Measurements from ENCODE around the gene DPH2. TPM values are rescaled to one million over a fixed set of nuclear protein-coding genes. Genes with fewer than 3 reads are reported as not detected.

Gene DPH2
- total RNA-seq, 4 donors from 2014 or later = 13.1 to 29.4 (median 17.1) TPM

DNA sequence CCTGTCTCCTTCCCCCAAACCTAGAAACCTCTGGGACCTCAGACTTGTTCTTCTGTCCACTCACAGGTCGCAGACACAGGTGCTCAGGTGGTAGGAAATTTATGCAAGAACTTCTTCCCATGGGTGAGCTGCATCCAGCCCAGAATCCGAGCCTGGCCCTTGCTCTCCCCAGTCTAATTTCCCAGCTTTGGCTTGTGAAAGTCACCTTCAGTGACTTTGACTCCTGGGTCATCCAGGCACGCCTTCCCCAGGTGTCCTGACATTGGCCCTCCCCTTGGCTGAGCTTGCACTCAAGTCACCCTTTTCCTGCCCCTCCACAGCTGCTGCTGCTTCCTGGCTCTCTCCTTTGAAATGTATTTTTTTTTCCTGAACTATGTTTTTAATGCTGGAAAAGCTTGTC is 16.4 kb upstream of the DPH2 start:
- H3K9me3 ChIP-seq = no peaks in the 10 kb centered on the region
- DNase-seq = no peak
- no peaks in the 10 kb centered on the region for H3K27me3 ChIP-seq
- TF ChIP-seq POLR2AphosphoS5 (IDR thresholded peaks at IDR 0.05) (no peak), POLR2A (IDR thresholded peaks at IDR 0.05) (no peak), EP300 (IDR thresholded peaks at IDR 0.05; ENCODE audit: low read depth) (no peak)
- WGBS, 2 donors (ENCODE audit: low coverage in 1 of 2) = 86 to 100% methylated on average over 2 to 3 of the region's 3 CpGs
- intact Hi-C loops (cut with DNase I; ENCODE audit: low total_unique reads) = no loop called here
- in situ Hi-C loops (cut with MboI; ENCODE audit: low pct_ligation_motif_present in 1 of 4, low pct_unique_long_range_greater_than_20kb in 1 of 4, low sequenced_read_pairs in 3 of 4) = no loop called here
- H3K4me3 ChIP-seq = no peak overlapping the region
- H3K36me3 ChIP-seq = peaks cover 0 to 6% (median 0%) of the 10 kb centered on the region in 4 donors
- H3K27ac ChIP-seq = no peak overlapping the region
- H3K4me1 ChIP-seq = peaks cover 3 to 8% (median 3%) of the 10 kb centered on the region in 4 donors

DNA sequence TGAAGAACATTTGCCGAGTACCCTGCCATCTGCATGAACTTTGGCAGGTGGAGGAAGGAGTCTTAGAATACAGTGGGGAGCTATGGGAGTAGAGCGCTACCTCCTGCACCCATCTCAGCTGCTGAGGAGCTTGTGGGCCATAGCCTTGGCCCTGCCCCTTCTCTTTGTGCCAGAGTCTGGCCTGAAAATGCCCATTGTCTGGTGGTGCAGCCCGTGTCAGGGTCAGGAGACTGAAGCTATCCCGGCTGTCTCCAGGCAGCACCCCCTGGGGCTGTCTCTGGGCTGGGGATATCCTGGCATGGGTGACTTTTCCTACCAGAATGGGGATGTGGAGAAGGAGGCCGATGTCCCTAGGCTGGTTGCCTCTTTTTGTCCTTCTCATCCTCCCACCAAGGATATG is 15.8 kb upstream of the DPH2 start:
- TF ChIP-seq EP300 (IDR thresholded peaks at IDR 0.05; ENCODE audit: low read depth) = no peak
- no peak overlapping the region for H3K27ac ChIP-seq
- no peak overlapping the region for H3K4me3 ChIP-seq
- H3K27me3 ChIP-seq = no peaks in the 10 kb centered on the region
- peaks cover 0 to 1% (median 0%) of the 10 kb centered on the region in 4 donors for H3K4me1 ChIP-seq
- H3K36me3 ChIP-seq = peaks cover 0 to 8% (median 0%) of the 10 kb centered on the region in 4 donors
- no peaks in the 10 kb centered on the region for H3K9me3 ChIP-seq
- intact Hi-C loops (cut with DNase I; ENCODE audit: low total_unique reads) (no loop called here), in situ Hi-C loops (cut with MboI; ENCODE audit: low pct_ligation_motif_present in 1 of 4, low pct_unique_long_range_greater_than_20kb in 1 of 4, low sequenced_read_pairs in 3 of 4) (no loop called here)
- 90% methylated on average over 5 of the region's 5 CpGs; no CpG with 5 or more reads in 1 of the 2 donors for WGBS, 2 donors (ENCODE audit: low coverage in 1 of 2)
- no peak for DNase-seq

DNA sequence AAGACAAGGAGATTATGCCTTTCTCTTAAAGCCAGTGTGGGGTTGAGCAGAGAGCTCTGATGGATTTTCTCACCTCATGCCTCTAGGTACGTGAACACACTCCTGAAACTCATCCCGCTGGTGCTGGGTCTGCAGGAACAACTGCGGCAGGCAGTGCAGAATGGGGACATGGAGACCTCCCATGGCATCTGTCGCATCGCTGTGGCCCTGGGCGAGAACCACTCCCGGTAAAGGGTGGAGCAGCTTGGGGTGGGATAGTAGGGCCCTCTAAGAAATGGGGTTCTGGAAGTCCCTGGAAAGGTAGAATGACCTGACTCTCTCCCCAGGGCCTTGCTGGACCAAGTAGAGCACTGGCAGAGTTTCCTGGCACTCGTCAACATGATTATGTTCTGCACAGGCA is 13.6 kb upstream of the DPH2 start:
- DNase-seq = no peak
- Histone ChIP-seq H3K4me3 (no peak overlapping the region), H3K36me3 (peaks cover 0 to 14% (median 0%) of the 10 kb centered on the region in 4 donors), H3K27me3 (no peaks in the 10 kb centered on the region), H3K4me1 (no peaks in the 10 kb centered on the region), H3K9me3 (no peaks in the 10 kb centered on the region), H3K27ac (no peak overlapping the region)
- intact Hi-C loops (cut with DNase I; ENCODE audit: low total_unique reads) (no loop called here), in situ Hi-C loops (cut with MboI; ENCODE audit: low pct_ligation_motif_present in 1 of 4, low pct_unique_long_range_greater_than_20kb in 1 of 4, low sequenced_read_pairs in 3 of 4) (no loop called here)
- 96% methylated on average over 8 of the region's 8 CpGs; no CpG with 5 or more reads in 1 of the 2 donors for WGBS, 2 donors (ENCODE audit: low coverage in 1 of 2)
- TF ChIP-seq EP300 (IDR thresholded peaks at IDR 0.05; ENCODE audit: low read depth) (no peak), POLR2AphosphoS5 (IDR thresholded peaks at IDR 0.05) (no peak)
- TF ChIP-seq, protein P1, sequence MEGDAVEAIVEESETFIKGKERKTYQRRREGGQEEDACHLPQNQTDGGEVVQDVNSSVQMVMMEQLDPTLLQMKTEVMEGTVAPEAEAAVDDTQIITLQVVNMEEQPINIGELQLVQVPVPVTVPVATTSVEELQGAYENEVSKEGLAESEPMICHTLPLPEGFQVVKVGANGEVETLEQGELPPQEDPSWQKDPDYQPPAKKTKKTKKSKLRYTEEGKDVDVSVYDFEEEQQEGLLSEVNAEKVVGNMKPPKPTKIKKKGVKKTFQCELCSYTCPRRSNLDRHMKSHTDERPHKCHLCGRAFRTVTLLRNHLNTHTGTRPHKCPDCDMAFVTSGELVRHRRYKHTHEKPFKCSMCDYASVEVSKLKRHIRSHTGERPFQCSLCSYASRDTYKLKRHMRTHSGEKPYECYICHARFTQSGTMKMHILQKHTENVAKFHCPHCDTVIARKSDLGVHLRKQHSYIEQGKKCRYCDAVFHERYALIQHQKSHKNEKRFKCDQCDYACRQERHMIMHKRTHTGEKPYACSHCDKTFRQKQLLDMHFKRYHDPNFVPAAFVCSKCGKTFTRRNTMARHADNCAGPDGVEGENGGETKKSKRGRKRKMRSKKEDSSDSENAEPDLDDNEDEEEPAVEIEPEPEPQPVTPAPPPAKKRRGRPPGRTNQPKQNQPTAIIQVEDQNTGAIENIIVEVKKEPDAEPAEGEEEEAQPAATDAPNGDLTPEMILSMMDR (IDR thresholded peaks at IDR 0.05) = no peak

GRCh38 chr1:43957407-43958040 is 12.3 kb upstream of the DPH2 start:
- Histone ChIP-seq H3K36me3 (peaks cover 0 to 14% (median 0%) of the 10 kb centered on the region in 4 donors), H3K27ac (no peak overlapping the region), H3K4me1 (no peaks in the 10 kb centered on the region), H3K27me3 (no peaks in the 10 kb centered on the region), H3K4me3 (no peak overlapping the region), H3K9me3 (no peaks in the 10 kb centered on the region)
- intact Hi-C loops (cut with DNase I; ENCODE audit: low total_unique reads) (no loop called here), in situ Hi-C loops (cut with MboI; ENCODE audit: low pct_ligation_motif_present in 1 of 4, low pct_unique_long_range_greater_than_20kb in 1 of 4, low sequenced_read_pairs in 3 of 4) (no loop called here)
- WGBS, 2 donors (ENCODE audit: low coverage in 1 of 2) = 88% methylated on average over 6 of the region's 7 CpGs; no CpG with 5 or more reads in 1 of the 2 donors
- TF ChIP-seq, protein P1 (IDR thresholded peaks at IDR 0.05) = no peak
- no peak for TF ChIP-seq POLR2AphosphoS5 (IDR thresholded peaks at IDR 0.05)
- no peak for TF ChIP-seq POLR2A (IDR thresholded peaks at IDR 0.05)
- TF ChIP-seq EP300 (IDR thresholded peaks at IDR 0.05; ENCODE audit: low read depth) = no peak
- DNase-seq = no peak

DNA sequence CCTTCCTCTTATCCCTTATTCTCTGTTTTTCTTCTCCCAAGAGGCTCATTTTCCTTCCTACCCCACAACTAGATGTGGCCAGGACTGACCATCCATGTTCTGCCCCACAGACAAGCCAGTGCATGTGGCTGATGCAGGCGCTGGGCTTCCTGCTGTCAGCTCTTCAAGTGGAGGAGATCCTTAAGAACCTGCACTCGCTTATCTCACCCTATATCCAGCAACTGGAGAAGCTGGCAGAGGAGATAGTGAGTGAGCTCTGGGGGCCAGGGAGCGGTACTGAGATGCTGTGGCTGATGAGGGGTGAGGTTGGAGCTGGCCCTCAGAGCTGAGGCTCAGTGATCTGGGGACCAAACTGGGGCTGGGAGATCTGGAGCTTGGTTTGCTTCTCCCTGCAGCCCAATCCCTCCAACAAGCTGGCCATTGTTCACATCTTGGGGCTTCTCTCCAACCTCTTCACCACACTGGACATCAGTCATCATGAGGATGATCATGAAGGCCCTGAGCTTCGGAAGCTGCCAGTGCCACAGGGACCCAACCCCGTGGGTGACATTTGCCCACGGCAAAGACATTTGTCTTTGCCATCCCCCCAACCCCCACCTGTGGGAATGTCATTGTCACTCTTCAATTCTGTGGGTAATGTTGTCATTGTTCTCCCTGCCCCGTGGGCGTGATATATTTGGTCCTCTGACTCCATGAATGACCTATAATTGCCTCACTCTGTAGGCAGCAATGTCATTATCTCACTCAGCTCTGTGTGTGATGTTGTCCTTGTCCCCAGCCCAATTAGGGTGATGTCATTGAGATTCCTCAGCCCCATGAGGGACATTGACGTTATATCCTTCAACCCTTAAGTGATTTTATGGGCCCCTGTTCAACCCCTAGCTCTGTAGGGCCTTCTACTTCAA is 11.2 kb upstream of the DPH2 start:
- TF ChIP-seq, protein P1 (IDR thresholded peaks at IDR 0.05) = no peak
- no peak for TF ChIP-seq POLR2AphosphoS5 (IDR thresholded peaks at IDR 0.05)
- TF ChIP-seq EP300 (IDR thresholded peaks at IDR 0.05; ENCODE audit: low read depth) = no peak
- TF ChIP-seq POLR2A (IDR thresholded peaks at IDR 0.05) = no peak
- no peak overlapping the region for H3K4me3 ChIP-seq
- 92 to 93% methylated on average over 5 to 9 of the region's 9 CpGs for WGBS, 2 donors (ENCODE audit: low coverage in 1 of 2)
- no peaks in the 10 kb centered on the region for H3K9me3 ChIP-seq
- intact Hi-C loops (cut with DNase I; ENCODE audit: low total_unique reads) = no loop called here
- H3K4me1 ChIP-seq = no peaks in the 10 kb centered on the region
- no peak overlapping the region for H3K27ac ChIP-seq
- H3K36me3 ChIP-seq = peaks cover 0 to 14% (median 0%) of the 10 kb centered on the region in 4 donors
- DNase-seq = no peak
- in situ Hi-C loops (cut with MboI; ENCODE audit: low pct_ligation_motif_present in 1 of 4, low pct_unique_long_range_greater_than_20kb in 1 of 4, low sequenced_read_pairs in 3 of 4) = no loop called here
- H3K27me3 ChIP-seq = no peaks in the 10 kb centered on the region

All from transverse colon (tissue), 4 donors.